ENCODE data around the gene PTPRB.

Gene PTPRB

DNA sequence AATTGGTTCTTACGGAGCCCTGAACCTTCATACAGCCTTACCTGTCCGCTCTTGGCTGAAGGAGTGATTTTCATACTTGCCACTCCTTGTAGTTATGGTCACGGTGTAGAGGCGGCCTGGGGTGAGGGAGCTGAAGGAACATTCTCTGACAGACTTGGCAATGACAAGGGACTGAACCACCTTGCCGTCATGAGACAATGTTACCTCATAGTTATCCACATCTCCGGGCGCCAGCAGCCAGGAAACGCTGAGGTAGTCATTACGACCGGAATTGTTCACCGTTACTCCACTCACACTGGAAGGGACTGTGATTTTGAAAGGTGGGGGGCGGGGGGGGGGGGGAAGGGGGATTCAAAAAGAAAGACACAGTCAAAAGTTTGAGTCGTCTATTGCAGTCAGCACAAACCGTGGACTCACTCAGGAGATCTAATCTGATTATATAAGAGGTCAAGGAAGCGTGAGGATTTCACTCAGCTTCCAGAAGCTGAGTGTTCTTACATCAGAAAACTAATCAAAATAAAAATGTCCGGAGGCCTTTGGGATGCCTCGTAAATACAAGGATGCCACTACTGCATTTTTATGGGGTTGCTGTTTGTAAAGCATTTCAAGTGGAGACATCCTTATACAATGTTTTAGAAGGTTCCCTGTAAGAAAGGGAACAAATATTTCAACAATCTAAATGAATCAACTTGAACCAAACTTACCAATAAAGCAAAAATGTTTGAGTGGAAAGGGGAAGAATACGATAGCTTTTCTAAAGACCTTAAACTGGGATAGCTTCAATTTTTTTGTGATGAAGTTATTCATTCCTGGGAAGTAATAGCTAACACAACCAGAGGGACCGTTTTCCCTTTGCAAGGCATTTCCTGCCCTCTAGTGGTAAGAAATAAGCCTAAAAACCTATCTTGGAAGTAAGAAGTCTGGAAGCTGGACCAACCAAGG, 60.6 kb downstream of the PTPRB start:
- no peak overlapping the region for H3K4me3 ChIP-seq (replicated peaks in 1 of 2; ENCODE audit: low read depth in 2 of 2, low read length in 2 of 2)
- TF ChIP-seq, protein P1, sequence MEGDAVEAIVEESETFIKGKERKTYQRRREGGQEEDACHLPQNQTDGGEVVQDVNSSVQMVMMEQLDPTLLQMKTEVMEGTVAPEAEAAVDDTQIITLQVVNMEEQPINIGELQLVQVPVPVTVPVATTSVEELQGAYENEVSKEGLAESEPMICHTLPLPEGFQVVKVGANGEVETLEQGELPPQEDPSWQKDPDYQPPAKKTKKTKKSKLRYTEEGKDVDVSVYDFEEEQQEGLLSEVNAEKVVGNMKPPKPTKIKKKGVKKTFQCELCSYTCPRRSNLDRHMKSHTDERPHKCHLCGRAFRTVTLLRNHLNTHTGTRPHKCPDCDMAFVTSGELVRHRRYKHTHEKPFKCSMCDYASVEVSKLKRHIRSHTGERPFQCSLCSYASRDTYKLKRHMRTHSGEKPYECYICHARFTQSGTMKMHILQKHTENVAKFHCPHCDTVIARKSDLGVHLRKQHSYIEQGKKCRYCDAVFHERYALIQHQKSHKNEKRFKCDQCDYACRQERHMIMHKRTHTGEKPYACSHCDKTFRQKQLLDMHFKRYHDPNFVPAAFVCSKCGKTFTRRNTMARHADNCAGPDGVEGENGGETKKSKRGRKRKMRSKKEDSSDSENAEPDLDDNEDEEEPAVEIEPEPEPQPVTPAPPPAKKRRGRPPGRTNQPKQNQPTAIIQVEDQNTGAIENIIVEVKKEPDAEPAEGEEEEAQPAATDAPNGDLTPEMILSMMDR (IDR thresholded peaks at IDR 0.05; ENCODE audit: low read depth, low read length) = peak; percentile 75
- DNase-seq (ENCODE audit: low read depth in 2 of 2) = peak; percentile 90 to 91

DNA sequence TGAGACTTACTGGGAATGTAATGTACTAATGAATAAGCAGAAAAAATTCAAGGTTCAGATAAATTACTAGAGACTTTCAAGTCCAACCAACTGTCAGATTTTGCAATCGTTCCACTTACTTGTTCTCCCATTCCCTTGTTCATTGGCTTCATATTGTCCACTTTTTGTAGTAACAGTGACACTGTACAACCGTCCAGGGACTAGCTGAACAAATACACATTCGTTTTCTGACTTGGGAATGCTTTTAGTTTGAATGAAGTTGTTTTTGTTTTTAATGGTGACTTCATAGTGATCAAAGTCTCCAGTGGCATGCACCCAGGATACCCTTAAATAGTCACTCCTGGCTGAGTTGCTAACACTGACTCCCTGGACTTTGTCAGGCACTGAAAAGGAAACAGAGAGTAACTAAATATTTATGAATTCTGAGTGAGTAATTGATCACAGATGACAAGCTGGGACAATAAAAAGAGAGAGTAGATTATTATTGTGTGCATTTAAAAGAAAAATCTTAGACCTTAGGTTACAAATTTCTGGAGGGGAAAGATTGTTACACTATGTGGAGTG, 65.4 kb downstream of the PTPRB start:
- DNase-seq (ENCODE audit: low read depth in 2 of 2) = no peak
- no peak overlapping the region for H3K4me3 ChIP-seq (replicated peaks in 1 of 2; ENCODE audit: low read depth in 2 of 2, low read length in 2 of 2)
- TF ChIP-seq, protein P1 (IDR thresholded peaks at IDR 0.05; ENCODE audit: low read depth, low read length) = no peak

DNA sequence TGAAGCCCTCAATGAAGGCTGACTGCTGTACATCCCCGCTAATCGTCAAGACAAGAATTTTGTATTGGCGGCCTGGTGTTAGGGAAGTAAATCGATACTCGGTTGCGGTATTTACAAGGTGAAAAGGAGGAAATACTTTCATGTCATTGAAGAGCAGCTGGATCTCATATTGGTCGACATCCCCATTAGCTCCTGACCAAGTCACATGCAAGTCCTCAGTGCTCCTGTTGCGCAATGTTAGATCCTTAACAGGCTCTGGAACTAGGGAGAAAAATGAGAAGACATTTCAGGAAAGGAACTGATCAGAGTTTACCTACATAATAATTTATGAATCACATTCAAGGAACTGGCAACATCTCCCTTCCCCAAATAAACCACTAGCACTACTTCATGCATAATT, 66.2 kb downstream of the PTPRB start:
- TF ChIP-seq, protein P1 (IDR thresholded peaks at IDR 0.05; ENCODE audit: low read depth, low read length) = no peak
- H3K4me3 ChIP-seq (replicated peaks in 1 of 2; ENCODE audit: low read depth in 2 of 2, low read length in 2 of 2) = no peak overlapping the region
- DNase-seq (ENCODE audit: low read depth in 2 of 2) = no peak

DNA sequence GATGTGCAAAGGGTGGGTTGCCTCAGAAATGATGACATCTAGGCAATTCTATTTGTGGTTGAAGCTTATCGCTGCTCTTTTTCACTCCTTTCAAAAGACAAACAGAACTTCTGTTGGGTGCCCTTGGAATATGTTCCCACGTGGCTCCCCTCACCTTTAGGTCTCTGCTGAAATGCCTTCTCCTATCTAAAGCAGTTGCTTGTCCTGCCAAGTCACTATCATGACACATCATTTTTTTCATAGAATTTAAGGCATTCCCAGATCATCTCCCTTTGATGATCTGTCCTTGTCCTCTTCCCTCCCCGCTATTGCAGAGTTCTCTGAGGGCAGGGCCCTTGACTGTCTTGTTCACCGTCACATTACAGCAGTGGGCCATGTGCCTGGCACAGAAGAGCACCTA, 75.7 kb downstream of the PTPRB start:
- TF ChIP-seq, protein P1 (IDR thresholded peaks at IDR 0.05; ENCODE audit: low read depth, low read length) = no peak
- no peak overlapping the region for H3K4me3 ChIP-seq (replicated peaks in 1 of 2; ENCODE audit: low read depth in 2 of 2, low read length in 2 of 2)
- DNase-seq (ENCODE audit: low read depth in 2 of 2) = no peak

DNA sequence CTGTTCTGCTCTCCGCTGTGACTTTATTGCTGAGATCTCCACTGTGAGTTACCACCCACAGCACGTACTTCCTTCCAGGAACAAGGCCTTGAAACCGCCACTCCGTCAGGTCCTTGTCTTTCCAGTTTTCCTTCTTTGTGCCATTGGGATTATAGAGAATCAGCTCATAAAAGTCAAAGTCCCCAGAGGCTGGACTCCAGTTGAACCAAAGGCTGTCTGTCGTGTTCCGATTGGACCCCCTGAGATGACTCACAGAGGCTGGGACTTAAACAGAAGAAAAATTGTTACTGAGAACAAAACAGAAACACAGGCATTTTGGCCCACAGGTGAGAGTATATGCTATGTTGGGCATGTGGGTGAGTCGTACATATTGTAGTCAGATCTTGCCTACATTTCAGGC, 76.6 kb downstream of the PTPRB start:
- H3K4me3 ChIP-seq (replicated peaks in 1 of 2; ENCODE audit: low read depth in 2 of 2, low read length in 2 of 2) = no peak overlapping the region
- TF ChIP-seq, protein P1 (IDR thresholded peaks at IDR 0.05; ENCODE audit: low read depth, low read length) = no peak
- DNase-seq (ENCODE audit: low read depth in 2 of 2) = no peak

DNA sequence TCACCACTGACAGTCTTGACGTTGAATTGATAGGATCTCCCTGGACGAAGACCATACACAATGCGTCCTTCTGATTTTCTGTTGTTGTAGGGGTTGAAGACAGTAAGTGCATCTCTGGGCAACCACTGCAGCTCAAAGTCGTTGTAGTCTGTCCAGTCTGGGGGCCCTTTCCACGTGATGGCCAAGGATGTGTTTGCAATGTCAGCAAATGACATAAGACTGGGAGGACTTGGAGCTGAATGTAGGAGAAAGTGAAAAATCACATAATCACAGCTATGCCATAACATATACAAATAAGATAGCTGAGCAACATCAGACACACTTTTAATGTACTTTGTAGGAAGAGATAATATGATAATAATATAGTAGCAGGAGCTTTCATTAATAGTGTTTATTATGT, 77.8 kb downstream of the PTPRB start:
- H3K4me3 ChIP-seq (replicated peaks in 1 of 2; ENCODE audit: low read depth in 2 of 2, low read length in 2 of 2) = no peak overlapping the region
- TF ChIP-seq, protein P1 (IDR thresholded peaks at IDR 0.05; ENCODE audit: low read depth, low read length) = no peak
- no peak for DNase-seq (ENCODE audit: low read depth in 2 of 2)
